Stimulated activated CD4-positive, alpha-beta T cell treated with anti-CD3 and anti-CD28 coated beads, Interleukin-2, amount 100 ng/mL, for 4 hours (primary cell): ENCODE results near the gene AK5.

ENCODE experiments used
- DNase-seq: peaks from one replicate; pipeline ENCODE4 v3.0.0-alpha.2; 2020; ENCODE audit warnings: low read depth

Gene AK5

GRCh38 chr1:77281491-77282186 lies at the start of gene AK5:
AK5 (plus strand) TSS chr1:77282019; CDS start chr1:77282314, 295 bp downstream.
- peak; percentile 49 for DNase-seq

DNA sequence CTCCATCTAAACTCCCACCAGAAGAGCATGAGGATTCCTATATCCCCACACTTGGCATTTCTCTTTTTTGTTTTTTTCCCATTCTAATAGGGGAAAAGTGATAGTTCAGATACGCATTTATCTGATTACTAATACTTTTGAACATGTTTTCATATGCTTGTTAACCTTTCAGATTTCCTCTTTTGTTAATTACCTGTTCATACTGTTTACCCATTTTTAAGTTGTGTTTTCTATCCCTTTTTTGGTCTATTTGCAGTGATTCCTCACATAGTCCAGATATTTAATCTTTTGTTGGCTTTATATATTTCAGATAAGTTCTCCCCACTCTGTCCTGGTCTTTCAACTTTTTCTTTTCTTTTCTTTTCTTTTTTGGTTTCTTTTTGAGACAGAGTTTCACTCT lies 49.0 kb upstream of the AK5 start:
- DNase-seq, result no peak

DNA sequence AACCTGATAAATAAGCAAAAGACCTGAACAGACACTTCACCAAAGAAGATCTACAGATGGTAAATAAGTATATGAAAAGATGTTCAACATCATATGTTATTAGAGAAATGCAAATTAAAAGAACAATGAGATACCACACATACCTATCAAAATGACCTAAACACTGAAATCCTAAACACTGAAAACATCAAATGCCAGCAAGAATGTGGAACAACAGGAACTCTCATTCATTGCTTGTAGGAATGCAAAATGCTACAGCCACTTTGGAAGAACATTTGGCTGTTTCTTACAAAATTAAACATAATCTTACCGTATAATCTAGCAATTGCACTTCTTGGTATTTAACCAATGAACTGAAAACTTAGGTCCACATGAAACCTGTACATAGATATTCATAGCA lies 47.7 kb upstream of the AK5 start:
- DNase-seq, result no peak

DNA sequence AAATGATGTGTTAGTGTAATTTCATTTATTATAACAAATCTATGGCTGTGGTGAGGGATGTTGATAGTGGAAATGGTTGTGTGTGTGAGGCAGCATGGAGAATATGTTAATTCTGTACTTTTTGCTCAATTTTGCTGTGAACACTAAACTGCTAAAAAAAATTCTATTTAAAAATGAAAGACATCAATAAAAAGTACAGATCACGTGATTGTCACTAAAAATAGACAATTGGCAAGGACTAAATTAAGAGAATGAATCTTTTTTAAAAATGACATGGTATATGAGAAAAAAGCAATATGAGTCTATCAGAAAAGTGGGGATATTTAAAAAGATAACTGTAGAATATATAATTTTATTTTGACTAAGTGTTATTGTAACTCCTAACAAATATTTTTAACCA lies 46.9 kb upstream of the AK5 start:
- DNase-seq, result no peak

DNA sequence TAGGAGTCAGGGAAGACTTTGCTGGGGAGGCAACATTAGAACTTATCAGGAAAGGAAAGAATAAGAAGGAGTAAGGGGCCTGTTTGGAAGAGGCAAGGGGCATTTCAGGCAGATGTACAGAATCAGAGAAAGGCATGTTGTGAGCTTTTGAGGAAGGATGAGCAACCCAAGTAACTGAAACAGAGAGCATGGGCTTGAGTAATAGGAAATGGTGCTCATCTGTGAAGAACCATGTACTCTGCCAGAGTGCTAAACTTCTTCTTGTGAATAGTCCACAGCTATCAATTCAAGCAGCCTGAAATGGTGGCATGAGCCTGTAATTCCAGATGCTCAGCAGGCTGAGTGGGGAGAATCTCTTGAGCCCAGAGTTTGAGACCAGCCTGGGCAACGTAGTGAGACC lies 43.4 kb upstream of the AK5 start:
- no peak for DNase-seq

DNA sequence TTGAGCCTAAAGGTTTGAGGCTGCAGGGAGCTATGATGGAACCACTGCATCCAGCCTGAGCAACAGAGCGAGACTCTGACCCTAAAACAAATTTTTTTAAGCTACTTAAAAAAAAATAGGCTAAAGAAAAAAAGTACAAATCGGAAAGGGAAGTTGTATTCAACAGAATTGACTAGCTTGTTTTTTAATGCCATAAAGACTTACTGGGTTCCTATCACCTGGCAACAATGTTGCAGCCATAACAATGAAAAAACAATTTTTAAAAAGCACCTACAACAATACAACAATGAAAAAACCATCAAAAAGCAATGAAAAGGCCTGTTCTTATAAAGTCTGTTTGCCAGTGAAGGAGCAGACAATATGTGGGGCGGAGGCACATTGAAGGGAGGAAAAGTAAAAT lies 42.5 kb upstream of the AK5 start:
- no peak for DNase-seq

- no peak for DNase-seq
Measured at GRCh38 chr1:77245830-77246229, 36.0 kb upstream of the AK5 start.

DNA sequence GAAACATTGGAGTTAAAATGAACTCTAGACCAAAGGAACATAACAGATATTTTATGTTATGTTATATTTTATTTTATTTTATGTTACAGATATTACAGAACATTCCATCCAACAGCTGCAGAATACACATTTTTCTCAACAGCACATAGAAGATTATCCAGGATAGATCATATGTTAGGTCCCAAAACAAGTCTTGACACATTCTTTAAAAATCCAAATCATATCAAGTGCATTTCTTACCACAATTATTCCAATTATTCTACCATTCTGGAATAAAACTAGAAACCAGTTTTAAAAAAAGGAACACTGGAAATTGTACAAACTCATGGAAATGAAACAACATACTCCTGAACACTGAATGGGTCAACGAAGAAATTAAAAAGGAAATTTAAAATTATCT lies 31.7 kb upstream of the AK5 start:
- no peak for DNase-seq

- DNase-seq, result no peak
Measured at GRCh38 chr1:77253211-77253610, 28.6 kb upstream of the AK5 start.

- no peak for DNase-seq
Measured at GRCh38 chr1:77263708-77264107, 18.1 kb upstream of the AK5 start.

DNA sequence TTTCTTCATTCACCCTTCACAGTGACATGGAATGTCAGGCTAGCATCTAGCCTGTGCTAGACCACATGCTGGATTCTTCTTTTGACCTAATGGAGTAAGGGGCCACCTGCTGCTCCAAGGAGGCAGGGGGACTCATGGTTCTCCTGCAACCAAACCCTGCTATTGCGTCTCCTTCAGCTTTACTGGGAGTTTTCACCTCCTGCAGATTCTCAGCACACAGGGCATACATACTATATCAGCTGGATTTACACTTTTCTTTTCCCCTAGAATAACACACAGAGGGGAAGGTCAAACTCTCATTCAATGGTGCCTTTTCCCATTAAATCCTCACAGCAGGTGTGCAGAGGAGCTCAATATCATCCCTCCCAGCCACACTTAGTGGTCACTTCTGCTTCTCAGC lies 16.6 kb upstream of the AK5 start:
- DNase-seq, result no peak

DNA sequence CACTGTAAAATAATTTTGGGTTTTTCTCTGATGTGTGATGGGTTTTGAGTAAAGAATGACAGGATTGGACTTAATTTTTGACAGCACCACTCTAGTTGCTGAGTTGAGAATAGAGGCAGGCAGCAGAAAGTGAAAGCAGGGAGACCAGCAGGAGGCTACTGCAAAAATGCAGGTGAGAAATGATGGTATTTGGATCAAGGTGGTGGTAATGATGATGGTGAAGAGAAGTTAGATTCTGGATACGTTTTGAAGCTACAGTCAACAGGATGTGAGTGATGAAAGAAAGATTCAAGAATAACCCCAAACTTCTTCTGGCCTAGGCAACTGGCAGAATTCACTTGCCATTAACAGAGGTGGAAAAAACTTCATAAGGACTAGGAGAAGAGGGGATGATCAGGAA lies 14.8 kb upstream of the AK5 start:
- DNase-seq, result no peak

DNA sequence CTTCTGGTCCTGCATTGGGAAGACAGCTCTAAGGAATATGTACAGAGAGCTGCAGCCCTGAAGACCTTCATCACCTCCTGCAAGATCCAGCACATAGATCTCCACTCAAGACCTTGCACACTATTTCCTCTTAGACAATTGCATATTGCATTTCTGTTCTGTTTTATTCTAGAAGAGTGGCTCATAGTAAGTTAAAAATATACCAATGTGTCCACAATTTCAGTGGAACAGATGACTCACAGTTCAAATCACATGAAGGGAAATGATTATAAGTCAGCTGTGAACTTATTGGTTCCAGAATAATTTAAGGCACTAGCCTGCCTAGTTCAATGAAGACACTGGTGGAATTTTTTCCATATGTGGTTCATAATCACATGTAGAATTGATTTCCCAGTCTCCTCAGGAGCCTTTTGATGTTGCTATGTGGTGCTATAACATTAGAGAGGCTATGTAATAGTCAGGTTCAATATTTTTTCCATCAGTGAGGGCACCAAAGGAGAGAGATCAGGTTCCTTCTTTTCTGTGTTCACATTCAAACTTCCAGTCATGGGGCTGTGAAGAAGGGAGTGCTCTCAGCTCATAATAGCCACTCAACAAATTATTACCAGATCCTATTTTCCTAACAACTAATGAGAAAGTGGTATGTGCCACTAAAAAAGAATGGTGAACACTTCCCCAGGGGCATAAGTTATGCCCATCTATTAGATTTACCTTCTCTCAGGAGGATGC lies 9.8 kb upstream of the AK5 start:
- no peak for DNase-seq

GRCh38 chr1:77273891-77274290 lies 7.9 kb upstream of the AK5 start:
- DNase-seq, result no peak

DNA sequence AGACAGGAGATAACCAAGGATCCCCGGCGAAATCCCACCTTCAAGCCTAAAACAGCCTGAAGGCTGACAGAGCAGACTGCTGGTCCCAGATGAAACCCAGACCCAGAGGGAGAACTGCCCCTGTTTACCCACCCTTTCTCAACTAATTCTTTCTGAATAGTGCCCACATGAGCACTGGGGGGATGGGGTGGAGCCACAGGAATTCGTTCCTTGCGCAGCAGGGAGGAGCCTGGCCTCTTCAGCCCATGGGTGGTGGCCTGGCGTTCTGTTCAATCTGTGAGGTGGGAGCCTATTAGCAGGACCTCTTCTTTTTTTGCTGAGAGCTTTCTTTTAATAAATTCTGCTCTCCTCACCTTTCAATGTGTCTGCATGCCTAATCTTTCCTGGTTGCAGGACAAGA lies 6.6 kb upstream of the AK5 start:
- no peak for DNase-seq

DNA sequence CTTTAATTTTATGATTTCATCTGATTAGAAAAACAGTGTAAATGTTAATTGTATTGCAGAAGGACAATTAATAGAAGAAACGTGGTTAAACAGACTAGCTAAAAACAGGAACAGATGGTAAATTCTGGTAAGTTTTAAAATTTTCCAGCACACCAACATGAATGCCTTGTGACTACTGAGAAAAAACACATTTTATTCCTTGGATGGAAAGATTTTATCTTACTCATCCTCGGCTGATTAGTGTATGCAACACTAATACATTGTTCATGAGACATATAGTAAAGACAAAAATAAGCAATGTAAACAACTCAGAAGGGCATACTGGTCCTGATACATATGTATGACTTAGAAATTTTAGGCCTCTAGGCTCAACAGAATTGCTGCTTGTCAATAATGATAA lies 4.9 kb upstream of the AK5 start:
- no peak for DNase-seq

DNA sequence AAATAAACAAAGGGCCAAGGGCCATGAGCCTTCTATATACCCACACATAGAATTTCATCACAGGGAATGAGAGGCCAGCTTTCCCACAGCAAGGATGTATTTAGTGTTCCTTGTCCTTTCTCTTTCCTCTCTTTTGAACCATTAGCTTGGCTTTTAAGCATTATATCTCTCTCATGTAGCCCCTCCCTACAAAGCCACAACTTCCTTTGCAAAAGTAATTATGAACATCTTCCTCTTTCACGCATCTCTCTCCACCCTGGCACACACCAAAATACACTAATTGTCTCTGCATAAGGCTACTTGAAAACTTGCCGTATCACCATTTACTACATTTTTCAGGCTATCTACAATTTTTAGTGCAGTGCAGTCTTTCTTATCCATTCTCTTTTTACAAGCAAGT lies 1.9 kb upstream of the AK5 start:
- DNase-seq, result no peak

DNA sequence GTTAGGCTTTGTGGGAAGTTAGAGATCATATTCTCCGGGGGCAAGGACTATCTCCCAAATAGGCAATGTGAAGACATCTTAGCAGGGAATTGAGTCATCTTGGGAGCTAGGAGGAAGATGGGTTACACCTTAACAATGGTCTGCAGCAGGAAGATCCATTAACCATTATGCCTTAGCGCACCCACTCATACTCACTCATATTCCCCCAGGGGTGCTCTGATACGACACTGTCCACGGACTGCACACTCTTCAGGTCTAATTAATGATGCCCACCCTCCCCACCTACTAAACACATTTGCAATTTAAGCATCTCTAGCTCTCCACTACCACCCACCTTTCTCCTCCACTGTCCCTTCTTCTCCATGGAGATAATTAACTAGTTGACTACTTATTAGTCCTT lies 857 bp upstream of the AK5 start:
- DNase-seq, result no peak

DNA sequence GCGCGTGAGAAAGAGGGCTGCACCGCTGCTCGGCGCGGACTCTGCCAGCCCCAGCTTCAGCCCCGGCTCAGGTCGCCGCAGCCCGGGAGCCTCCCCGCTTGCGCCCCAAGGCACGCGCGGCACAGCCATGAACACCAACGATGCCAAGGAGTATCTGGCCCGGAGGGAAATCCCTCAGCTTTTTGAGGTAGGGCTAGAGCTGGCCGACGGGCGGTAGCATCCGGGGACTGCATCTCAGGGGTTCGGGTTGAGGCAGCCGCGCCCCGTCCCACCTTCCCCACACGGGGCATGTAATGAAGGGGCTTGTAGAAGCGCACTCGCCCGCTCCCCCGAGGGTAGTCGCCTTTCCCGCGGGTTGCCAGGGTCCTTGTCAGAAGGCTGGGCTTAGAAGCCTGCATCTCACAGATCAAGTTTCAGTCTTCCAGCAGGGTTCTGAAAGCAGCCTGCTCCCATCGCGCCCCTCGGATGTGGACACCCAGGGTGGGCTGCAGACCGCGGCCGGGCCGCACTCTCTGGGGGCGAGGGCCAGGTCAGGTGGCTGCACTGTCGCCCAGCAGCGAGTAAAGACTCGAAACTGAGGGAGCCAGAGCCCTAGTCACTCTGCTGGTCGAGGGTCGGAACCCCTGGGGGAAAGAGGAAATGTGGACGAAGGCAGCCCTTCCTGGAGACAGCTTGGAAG lies 507 bp downstream of the AK5 start:
- peak; percentile 6 for DNase-seq

DNA sequence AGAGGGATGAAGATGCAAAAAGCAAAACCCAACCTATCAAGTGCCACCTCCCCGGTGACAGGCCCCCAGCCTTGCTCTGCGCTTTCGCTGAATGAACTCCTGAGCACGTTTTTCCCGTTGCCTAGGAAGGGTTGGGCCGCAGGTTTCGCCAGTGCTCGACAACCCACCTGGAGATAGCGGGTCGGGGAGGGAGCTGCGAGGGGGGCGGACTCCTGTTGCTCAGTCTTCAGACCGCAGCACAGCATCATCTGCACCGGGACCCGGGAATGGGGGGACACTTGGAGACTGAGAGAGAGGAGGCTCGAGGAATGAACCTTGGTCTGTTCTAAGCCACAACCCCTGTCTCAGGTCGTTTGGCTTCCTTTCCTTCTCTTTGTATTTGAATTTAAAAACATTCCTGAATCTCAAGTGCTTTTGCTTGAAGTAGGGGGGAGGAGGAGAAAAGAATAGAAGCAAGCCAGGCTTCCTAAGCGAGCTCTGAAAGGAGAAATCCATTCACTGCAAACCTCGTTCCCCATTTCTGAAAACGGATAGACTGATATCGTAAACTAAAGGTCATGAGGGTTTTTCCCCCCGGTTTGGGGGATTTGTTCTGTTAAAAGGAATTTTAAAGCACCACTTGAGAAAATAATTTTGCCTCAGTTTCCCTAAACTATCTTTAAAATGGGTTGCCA lies 1.2 kb downstream of the AK5 start:
- DNase-seq, result peak; percentile 19

DNA sequence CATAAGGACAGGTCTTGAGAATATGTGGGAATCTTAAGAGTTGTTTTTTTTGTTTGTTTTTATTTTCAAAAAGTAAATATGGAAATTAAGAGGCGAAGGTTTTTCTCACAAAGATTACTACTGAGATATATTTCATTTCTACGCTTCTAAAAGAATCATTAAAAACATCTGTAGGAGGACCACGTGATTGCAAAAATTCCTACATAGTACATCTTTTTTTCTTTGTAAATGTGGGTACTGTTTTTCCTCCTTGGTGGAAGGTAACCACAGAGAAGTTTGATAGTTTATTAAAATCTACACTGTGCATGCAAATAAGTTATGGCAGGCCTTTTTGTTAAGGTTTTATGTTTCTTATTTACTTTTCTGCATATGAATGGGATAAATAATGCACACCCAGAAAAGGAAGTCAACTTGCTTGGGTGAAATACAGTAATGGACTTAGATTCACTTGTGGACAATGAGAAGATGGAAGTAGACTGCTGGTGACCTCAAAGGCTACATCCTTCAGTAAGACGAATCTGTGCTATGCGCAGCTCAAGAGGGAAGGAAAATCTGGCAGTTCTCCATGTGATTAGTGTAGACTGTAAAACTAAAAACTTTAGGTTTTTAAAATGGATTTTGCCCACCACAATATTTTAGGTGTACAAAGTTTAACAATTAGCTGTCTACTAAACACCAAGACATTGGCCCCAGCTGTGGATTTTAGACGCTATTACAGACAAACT lies 2.0 kb downstream of the AK5 start:
- DNase-seq, result no peak

GRCh38 chr1:77287535-77287934 lies 5.7 kb downstream of the AK5 start:
- DNase-seq, result no peak
